NCI-H526 treated with DMSO at 0.1 percent for 48 hours (cell line): ENCODE measurements around the gene IL36G.

Experiments used
- DNase-seq: peaks from one replicate; lab custom pipeline; 2025; lab: John Stamatoyannopoulos, UW

IL36G gene

DNA sequence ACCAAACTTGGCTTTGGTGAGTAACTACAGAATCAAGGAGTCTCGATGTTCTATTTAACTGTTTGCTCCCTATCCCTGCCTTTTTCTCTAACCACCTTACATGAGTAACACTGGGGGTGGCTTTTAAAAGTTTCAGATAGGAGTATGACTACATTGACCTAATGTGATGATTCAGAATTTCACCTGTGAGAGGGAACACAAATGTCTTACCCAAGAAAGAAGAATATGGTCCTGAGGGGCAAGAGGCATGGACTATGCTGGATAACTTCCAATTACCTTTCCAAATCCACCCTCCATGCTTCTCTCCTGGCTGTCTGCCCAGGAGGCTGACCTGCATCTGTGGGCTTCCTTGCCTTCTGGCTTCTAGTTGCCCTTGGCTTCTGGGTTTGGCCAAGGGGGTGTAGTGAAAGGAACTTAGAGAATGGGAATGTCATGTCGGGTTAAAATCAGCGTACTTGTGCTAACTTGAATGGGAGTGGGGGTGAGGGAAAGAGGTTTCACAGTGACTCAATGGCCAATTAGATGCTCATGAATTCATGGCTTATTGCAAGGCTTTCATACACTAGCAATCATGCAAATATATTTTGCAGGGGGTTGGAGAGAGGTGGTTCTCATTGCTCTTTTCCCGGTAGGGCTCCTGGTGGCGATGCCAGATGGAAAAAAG is 5.3 kb upstream of the IL36G start:
- DNase-seq = no peak

DNA sequence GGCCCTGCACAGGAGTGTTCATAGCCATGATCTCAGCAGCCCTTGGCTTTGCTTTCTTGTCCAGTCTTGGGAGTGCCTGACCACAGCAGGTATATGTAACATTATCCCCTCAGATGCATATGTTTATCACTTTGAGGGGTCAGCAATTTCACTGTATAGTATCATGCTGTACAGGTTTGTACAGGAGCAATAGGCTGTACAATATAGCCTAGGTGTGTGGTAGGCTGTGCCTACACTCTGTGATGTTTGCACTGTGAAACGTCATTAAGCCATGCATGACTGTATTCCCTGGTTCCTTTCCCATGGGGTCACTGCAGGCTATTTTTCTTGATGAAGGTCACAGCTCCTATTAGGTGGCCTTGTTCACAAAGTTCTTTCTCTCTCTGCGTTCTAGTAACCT is 4.7 kb upstream of the IL36G start:
- no peak for DNase-seq

DNA sequence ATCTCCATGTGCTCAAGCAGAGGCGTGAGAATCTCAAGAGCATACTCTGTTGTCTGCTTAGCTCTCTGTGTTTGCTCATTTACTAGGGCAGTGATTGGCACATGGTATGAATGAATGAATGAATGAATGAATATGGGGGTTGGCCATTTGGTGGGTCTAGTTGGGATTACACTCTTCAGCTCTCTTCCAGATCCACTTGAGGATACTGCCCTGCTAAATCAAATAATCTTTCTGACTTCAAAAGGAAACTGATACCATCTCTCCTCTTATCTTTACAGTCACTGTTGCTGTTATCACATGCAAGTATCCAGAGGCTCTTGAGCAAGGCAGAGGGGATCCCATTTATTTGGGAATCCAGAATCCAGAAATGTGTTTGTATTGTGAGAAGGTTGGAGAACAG is 1.9 kb downstream of the IL36G start:
- no peak for DNase-seq

DNA sequence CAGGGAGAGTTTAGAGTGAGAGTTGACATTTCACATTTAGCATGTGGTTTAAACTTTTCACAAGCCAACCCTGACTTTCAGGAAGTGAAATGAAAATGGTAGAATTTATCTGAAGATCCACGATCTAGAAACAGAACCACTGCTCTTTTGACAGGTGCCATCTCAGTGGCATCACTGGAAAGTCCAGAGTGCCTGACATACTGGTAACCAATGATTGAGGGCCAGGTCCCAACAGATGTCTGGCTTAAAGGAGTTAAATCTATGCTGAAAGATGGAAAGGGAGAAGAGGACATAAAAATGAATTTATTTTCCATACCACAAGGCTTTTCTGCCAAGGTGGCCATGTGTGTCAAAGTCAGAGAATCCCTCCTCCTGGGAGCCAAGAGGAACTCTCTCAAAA is 2.7 kb downstream of the IL36G start:
- no peak for DNase-seq

DNA sequence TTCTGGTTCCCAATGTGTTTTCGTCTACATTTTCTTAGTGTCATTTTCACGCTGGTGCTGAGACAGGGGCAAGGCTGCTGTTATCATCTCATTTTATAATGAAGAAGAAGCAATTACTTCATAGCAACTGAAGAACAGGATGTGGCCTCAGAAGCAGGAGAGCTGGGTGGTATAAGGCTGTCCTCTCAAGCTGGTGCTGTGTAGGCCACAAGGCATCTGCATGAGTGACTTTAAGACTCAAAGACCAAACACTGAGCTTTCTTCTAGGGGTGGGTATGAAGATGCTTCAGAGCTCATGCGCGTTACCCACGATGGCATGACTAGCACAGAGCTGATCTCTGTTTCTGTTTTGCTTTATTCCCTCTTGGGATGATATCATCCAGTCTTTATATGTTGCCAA is 7.3 kb downstream of the IL36G start:
- no peak for DNase-seq

DNA sequence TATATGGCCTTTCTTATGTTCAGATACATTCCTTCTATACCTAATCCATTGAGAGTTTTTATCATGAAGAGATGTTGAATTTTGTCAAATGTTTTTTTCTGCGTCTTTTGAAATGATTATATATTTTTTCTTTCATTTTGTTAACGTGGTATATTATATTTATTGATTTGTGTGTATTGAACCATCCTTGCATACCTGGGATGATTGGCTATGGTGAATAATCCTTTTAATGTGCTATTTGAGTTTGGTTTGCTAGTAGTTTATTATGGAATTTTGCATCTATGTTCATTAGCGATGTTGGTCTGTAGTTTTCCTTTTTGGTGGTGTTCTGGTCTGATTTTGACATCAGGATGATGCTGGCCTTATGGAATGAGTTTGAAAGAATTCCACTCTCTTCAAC is 11.8 kb downstream of the IL36G start:
- no peak for DNase-seq

DNA sequence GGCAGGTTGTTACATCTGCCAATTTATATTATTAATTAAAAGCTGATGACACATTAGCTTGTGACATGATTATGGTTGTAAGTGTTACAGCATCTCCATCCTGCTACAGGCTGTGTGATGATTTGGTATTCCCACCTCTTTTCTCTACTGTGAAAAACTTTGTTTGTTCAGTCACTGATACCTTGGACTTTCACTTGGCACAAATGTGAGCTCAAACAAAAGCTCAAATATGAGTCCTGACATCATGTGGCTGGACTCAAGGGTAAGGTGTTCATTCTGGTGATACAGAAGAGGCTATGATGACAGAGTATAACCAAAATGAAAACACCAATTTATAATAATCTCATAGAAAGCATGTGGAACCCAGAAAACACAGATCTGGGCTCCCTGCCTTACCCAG is 16.0 kb downstream of the IL36G start:
- DNase-seq = no peak

DNA sequence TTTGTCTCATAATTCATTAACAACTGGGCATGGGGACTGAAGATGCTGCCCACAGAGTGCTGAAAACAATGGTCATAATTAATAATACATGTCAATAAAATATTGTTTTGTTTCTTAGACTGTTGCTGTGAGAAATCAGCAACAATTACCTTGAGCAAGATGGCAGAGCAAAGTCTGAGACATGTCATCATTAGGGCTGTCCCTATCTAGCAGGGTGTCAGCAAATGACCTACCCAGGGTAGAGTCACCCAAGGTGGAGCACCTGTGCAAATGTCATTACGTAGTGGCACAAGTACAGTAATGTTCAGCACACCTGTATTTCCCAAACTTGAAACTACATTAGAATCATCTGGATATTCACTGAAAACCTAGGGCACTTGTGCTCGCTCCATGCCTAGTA is 16.8 kb downstream of the IL36G start:
- DNase-seq = no peak

DNA sequence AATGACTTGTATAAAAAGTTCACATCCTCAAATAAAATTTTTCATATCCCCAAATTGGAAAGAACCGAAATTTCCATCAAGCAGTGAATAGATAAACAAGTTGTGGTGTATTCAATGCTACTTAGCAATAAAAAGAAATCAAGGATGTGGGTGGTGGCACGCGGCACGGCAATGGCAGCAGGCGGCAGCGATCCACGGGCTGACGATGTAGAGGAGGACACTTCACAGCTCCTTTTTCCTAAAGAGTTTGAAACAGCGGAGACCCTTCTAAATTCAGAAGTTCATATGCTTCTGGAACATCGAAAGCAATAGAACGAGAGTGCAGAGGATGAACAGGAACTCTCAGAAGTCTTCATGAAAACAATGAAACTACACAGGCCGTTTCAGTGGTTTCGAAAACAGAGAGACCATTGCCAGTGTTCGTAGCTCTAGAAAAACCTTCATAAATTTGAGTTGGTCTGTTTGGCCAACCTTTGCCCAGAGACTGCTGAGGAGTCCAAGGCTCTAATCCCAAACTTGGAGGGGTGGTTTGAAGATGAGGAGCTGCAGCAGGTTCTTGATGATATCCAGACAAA is 17.6 kb downstream of the IL36G start:
- DNase-seq = no peak

DNA sequence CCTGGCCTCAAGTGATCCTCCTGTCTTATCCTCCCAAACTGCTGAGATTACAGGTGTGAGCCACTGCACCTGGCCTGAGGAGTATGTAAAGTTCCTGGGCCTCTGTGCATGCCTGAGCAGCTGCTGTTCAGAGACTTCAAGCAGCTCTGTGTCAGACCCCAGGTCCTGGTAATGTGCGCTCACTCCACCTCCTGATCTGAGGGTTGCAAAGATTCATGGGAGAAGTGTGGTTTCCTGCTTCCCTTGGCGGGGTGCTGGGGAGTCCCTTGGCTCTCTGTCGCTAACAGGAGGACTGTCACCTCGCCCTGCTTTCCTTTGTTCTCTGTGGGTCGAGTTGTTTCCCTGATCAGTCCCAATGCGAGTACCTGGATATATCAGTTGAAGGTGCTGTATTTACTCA is 18.8 kb downstream of the IL36G start:
- no peak for DNase-seq

DNA sequence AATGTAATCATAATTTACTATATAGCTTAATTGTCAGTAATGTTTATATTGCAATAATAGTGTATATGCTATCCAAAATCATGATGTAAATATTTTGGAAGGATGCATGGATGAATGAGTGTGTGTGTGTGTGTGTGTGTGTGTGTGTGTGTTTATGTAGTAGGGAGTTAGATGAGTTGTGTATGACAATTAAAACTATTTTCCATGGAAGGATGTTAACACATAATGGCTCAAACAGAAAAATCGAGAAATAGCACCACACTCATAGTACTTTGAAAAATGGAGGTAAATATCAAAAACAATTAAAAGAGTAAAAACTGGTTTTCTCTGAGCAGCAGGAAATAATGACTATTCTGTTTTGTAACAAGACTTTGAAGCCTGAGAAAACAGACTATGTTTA is 19.3 kb downstream of the IL36G start:
- no peak for DNase-seq

DNA sequence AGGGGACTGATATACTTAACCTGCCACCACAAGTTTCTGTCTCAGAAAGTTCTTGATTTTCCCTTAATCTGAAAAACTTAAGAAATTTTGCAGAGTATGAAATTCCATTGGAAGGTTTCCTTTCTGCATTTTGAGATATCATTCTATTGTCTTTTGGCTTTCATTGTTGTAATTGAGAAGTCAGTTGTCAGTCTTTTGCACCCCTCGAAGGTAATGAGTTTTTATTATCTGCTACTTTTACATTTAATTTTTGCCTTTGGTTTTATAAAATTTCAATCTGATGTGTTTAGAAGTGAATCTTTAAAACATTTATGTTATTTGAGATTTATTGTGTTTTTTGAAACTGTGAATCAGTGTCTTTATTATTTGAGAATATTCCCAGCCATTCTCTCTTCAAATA is 22.6 kb downstream of the IL36G start:
- no peak for DNase-seq

DNA sequence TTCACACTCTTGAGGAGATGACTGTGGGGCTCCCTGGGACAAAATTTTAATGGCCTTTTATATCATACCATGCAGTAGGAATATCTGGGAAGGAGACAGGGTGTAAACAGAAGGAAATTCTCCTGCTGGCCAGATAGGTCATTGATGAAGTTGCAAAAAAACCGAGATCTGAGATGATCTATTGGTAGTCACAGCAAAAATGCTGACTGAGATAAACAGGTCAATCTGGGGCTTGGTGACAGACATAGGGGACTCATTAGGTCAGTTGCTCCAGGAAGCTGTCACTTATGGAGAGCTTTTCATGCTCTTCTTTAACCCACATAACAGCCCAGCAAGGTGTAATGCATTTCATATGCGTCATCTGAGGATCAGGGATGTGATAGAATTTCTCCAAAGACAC is 24.9 kb downstream of the IL36G start:
- no peak for DNase-seq

DNA sequence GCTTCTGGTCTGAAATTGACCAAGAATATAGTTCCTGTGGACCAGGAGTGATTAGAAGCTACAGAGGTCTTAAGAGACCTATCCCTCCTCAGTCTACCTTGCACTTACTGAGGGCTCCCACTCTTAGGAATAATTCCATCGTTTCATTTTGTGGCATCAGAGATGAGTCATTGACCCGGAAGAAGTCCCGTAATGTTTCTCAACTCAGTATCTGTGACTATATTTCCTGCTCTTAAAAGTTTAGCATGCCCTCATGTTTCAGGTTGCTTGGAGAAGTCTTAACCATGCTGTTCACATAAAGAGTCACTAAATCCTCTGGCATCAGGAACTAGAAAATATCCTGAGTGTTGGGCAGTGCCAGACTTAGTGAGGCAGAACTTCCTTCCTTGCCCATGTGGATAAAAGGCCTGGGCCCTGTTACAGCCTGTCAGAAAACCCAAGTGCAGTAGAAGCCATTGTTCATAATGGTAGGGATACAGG is 27.3 kb downstream of the IL36G start, which contains the start of gene IL36A:
Gene IL36A (plus strand): TSS at position 430 of the 480 bp plus-strand sequence. CDS start 413 bp downstream, outside the sequence.
- DNase-seq = no peak

DNA sequence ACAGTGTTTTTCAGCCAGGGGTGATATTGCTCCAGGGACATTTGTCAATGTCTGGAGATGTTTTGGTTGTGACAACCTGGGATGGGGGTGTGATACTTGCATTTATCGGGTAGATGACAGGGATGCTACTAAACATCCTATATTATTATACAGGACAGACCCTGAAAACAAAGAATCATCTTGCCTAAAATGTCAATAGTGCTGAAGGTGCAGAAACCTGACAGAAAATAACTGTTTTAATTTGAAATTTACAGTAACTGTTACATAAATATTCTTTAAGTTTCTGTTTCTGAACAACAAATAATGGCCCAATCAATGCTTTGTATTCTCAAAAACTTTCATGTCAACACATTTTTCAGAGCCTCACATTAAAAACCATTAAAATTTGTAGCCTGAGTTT is 29.4 kb downstream of the IL36G start:
- DNase-seq = no peak

DNA sequence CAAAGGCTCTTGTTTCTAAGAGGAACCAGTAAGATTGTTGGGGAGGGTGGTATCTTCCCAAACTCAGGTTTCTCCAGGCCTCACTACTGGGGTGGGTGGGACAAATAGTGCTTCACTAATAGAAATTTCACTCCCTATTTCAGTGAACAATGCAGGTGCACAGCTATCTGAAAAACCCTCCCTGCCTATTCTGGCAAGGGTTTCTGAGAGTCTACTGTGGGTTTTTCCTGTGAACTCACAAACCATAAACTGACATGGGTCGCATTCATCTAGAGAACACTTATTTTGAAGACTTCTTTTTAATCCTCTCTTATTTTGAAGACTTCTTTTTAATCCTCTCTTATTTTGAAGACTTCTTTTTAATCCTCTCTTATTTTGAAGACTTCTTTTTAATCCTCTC is 31.8 kb downstream of the IL36G start:
- DNase-seq = no peak

DNA sequence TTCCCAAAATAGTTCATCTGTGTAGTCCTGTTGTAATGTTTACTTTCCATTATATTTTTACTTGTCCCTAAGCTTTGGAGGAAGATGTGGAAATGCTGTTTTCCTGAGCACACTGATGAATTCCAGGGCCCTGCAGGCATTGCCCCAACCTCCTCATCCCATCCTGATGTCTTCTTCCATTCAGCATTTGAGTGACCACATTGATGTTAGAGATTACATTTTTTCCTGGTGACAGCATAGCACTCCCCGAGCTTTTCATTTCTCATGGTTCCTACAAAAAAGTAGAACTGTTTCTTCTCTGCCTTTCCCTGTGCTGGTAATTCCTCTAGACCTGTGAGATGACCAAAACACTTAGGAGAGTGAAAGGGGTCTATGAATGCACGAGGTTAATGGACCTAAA is 32.3 kb downstream of the IL36G start:
- no peak for DNase-seq

DNA sequence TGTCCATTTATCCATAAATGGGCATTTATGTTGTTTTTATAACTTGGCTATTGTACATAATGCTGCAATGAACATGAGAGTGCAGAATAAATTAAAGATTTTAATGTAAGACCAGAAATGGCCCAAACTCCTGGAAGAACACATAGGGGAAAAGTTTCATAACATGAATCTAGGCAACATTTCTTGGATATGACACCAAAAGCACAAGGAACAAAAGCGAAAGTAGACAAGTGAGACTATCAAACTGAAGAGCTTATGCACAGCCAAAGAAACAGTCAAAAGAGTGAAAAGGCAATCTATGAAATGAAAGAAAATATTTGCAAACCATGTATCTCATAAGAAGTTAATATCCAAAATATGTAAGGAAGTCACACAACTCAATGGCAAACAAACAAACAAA is 33.3 kb downstream of the IL36G start:
- DNase-seq = no peak

DNA sequence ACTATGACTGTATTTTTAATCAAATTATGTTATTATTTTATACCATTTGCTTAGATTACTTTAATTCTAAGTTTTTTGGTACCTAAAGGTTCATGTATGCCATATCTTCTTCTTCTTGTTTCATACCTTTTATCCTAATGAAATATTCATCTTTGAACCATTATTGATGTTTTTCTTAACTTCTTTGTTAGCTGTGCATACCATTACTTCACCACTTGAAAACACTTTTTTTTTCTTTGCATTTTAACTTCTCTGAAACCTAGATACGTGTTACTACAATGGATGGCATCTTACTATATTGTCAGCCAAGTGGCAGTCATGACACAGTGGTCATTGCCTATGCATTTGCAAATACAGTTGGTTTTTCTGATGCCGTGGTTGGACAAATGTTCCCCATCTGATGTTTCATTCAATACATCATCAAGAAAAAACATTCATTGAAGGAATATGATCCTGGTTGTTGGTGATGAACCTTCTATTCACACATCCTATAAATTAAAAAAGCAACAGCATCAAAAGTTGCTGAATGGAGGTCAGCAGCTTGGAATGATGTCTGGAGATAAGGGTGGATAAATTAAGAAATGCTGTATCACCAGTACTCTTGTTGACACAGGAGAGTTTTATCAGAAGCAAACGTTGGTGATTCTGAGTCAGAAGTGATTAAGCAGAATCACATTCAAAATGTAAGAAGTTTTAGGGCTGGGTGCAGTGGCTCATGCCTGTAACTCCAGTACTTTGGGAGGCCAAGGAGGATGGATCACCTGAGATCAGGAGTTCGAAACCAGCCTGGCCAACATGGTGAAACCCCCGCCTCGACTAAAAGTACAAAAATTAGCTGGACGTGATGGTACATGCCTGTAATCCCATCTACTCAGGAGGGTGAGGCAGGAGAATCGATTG is 34.9 kb downstream of the IL36G start:
- no peak for DNase-seq

DNA sequence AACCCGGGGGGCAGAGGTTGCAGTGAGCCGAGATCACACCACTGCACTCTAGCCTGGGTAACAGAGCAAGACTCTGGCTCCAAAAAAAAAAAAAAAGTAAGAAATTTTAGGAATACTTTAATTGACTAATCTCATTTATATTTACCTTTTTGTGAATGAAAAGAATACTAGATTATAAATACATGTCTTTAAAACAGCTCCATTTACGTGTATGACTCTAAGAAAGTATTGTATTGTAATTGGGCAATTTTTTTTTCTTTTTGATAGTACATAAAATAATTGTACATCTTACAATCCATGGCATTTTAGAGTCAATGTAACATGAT is 35.5 kb downstream of the IL36G start:
- DNase-seq = no peak

DNA sequence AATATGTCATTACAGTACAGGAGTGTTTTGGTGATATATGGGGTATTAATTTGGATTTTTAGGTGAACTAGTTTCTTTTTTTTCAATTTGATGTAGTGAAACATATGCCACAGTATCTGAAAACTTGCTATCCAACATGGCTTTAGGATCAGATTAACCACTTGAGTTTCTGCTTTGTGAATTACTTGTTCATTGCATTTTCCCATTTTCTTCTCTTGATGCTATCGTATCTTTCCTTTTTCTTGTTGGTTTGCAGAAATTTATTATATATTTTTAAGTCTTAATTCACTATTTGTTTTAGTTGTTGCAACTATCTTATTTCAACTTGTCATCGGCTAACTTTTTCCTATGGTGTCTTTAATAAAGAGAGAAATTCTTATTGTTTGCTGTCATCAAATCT is 36.3 kb downstream of the IL36G start:
- DNase-seq = no peak

DNA sequence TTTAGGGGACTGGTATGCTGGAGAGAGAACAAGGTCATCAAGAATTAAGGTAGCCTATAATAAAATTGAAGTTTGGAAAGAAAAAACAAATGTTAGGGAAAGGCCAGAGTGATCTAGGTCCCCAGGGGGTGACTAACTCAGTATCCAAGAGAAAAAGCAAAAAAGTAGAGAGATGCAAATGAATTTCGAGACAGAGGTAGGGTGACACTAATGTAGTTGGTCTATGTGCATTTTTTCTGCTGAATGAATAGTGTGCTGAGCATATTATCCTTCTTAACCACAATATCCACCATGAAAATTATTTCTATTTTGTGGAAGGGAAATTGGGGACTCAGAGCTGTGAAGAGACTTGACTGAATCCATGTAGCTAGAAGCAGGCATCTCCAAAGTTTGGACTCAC is 37.2 kb downstream of the IL36G start:
- no peak for DNase-seq

DNA sequence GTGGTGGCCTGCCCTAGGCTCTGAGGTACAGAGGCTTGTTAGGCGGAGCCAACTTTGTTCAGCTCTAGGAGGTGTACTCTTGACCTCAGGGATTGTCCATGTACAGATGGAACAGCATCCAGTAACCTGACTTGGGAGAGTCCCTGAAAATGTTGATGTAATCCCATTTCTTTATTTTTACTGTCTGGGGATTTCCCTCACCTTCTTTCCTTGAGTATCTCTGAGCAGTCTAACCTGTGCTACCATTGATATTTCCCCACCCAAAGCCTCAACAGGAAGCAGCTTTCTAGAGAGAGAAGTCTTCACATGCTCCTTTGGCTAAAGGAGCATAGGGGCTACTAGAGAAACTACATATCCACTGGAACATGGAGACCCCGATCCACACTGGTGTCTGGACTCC is 37.8 kb downstream of the IL36G start:
- DNase-seq = no peak
